IMR-90 (cell line): ENCODE results near the gene GTF3C1. TPM values are rescaled to one million over a fixed set of nuclear protein-coding genes. Genes with fewer than 3 reads are reported as not detected.

Source experiments
- ATAC-seq: fragments of 200-7000 bp; cut with Tn5 transposase; 2 replicates; pipeline ENCODE4 v1.9.1; 2020; ENCODE audit warnings: low read depth, mild to moderate bottlenecking, moderate library complexity
- BruUV-seq: library from RNA; stranded (reverse); fragments of 400-500 nt; replicated peaks from 2 replicates; lab custom pipeline; 2021; lab: Mats Ljungman, UMichigan
- CTCF ChIA-PET: fragments of 300-600 bp; formaldehyde crosslinking; extraction: SDS; loops from one replicate; lab custom pipeline; 2021; ENCODE audit warnings: antibody characterized with exemption; lab: Yijun Ruan, JAX
- POLR2A ChIA-PET: fragments of 300-600 bp; sonication (Branson Sonifier 250); formaldehyde crosslinking; loops from one replicate; lab custom pipeline; 2022; ENCODE audit warnings: antibody characterized with exemption; ENCODE audit not compliant: unreplicated experiment; lab: Charles Lee
- DNase-seq: peaks from one replicate; pipeline ENCODE4 v3.0.0; 2013
- H2AFZ ChIP-seq: replicated peaks from 2 replicates; pipeline ENCODE3; 2013; ENCODE audit warnings: low read length, mild to moderate bottlenecking; ENCODE audit not compliant: poor library complexity
- H2AK5ac ChIP-seq: 2 replicates; pipeline ENCODE4 v1.6.1; 2013; ENCODE audit warnings: low read depth, low read length, inconsistent platforms
- H2AK9ac ChIP-seq: replicated peaks from 2 replicates; pipeline ENCODE3; 2013; ENCODE audit warnings: mild to moderate bottlenecking, low read depth, low read length, moderate library complexity; ENCODE audit not compliant: poor library complexity
- H2BK120ac ChIP-seq: 2 replicates; pipeline ENCODE4 v1.6.1; 2013; ENCODE audit warnings: low read depth, low read length, inconsistent platforms
- H2BK15ac ChIP-seq: 3 replicates; pipeline ENCODE4 v1.6.1; 2013; ENCODE audit warnings: low read depth, low read length, inconsistent platforms
- H2BK20ac ChIP-seq: 2 replicates; pipeline ENCODE4 v1.6.1; 2013; ENCODE audit warnings: low read depth, mild to moderate bottlenecking, inconsistent platforms, low read length, moderate library complexity
- H2BK5ac ChIP-seq: 2 replicates; pipeline ENCODE4 v1.6.1; 2013; ENCODE audit warnings: mild to moderate bottlenecking, low read depth, low read length, inconsistent platforms; ENCODE audit not compliant: poor library complexity, severe bottlenecking
- H3K14ac ChIP-seq: replicated peaks from 2 replicates; pipeline ENCODE4 v1.6.1; 2013; ENCODE audit warnings: low read depth, low read length, inconsistent platforms
- H3K18ac ChIP-seq: 2 replicates; pipeline ENCODE4 v1.6.1; 2013; ENCODE audit warnings: low read depth, low read length, control low read depth
- H3K23ac ChIP-seq: 2 replicates; pipeline ENCODE4 v1.6.1; 2013; ENCODE audit warnings: low read depth, low read length, inconsistent platforms
- H3K27ac ChIP-seq: 2 replicates; pipeline ENCODE4 v1.5.1; 2013; ENCODE audit warnings: mild to moderate bottlenecking, control low read depth, low read length; ENCODE audit not compliant: insufficient read depth
- H3K27me3 ChIP-seq: 2 replicates; pipeline ENCODE4 v1.6.1; 2013; ENCODE audit warnings: low read length; ENCODE audit not compliant: control insufficient read depth, insufficient read depth
- H3K36me3 ChIP-seq: 2 replicates; pipeline ENCODE4 v1.6.1; 2013; ENCODE audit warnings: low read length, mixed read lengths; ENCODE audit not compliant: control insufficient read depth, insufficient read depth
- H3K4ac ChIP-seq: 2 replicates; pipeline ENCODE4 v1.6.1; 2013; ENCODE audit warnings: low read depth, low read length, inconsistent platforms
- H3K4me1 ChIP-seq: 2 replicates; pipeline ENCODE4 v1.6.1; 2013; ENCODE audit warnings: low read length, mixed read lengths; ENCODE audit not compliant: control insufficient read depth, insufficient read depth
- H3K4me2 ChIP-seq: 2 replicates; pipeline ENCODE4 v1.6.1; 2013; ENCODE audit warnings: low read depth, mild to moderate bottlenecking, control low read depth, low read length, moderate library complexity
- H3K4me3 ChIP-seq: 2 replicates; pipeline ENCODE4 v1.5.1; 2013; ENCODE audit warnings: low read depth, mild to moderate bottlenecking, control low read depth, low read length, moderate library complexity; ENCODE audit not compliant: insufficient read depth
- H3K56ac ChIP-seq: 2 replicates; pipeline ENCODE4 v1.6.1; 2013; ENCODE audit warnings: low read length, inconsistent platforms; ENCODE audit not compliant: insufficient read depth; ENCODE audit errors: extremely low read depth
- H3K79me1 ChIP-seq, 2 experiments: 2 replicates each; pipeline ENCODE4 v1.6.1; 2013; ENCODE audit warnings: low read length in 2 of 2, inconsistent platforms in 1 of 2, low read depth in 1 of 2
- H3K9ac ChIP-seq: 2 replicates; pipeline ENCODE4 v1.6.1; 2013; ENCODE audit warnings: low read depth, low read length, control low read depth
- H3K9me1 ChIP-seq: 2 replicates; pipeline ENCODE4 v1.6.1; 2013; ENCODE audit warnings: low read length, inconsistent platforms; ENCODE audit not compliant: insufficient read depth
- H3K9me3 ChIP-seq: 2 replicates; pipeline ENCODE4 v1.6.1; 2013; ENCODE audit warnings: low read length; ENCODE audit not compliant: control insufficient read depth, insufficient read depth
- H4K20me1 ChIP-seq: 2 replicates; pipeline ENCODE4 v1.6.1; 2013; ENCODE audit warnings: low read length, inconsistent platforms; ENCODE audit not compliant: insufficient read depth
- H4K5ac ChIP-seq: 2 replicates; pipeline ENCODE4 v1.6.1; 2013; ENCODE audit warnings: mild to moderate bottlenecking, low read depth, low read length, control low read depth
- H4K8ac ChIP-seq, 2 experiments: 2 replicates each; pipeline ENCODE4 v1.6.1; 2013; ENCODE audit warnings: low read depth in 2 of 2, low read length in 2 of 2, control low read depth in 1 of 2, inconsistent platforms in 1 of 2
- H4K91ac ChIP-seq: 2 replicates; pipeline ENCODE4 v1.6.1; 2013; ENCODE audit warnings: low read depth, low read length, inconsistent platforms; ENCODE audit not compliant: insufficient read depth
- BHLHE40 ChIP-seq: fragments of 150-350 bp; IDR thresholded peaks from 2 replicates; pipeline ENCODE4 v1.6.1; 2016; ENCODE audit warnings: mild to moderate bottlenecking, low read depth, low read length
- CEBPB ChIP-seq: IDR thresholded peaks from 2 replicates; pipeline ENCODE4 v1.6.1; 2012; ENCODE audit warnings: low read depth, low read length, improper control_type of control experiment
- CHD1 ChIP-seq: IDR thresholded peaks from 2 replicates; pipeline ENCODE4 v1.6.1; 2012; ENCODE audit warnings: low read depth, low read length, improper control_type of control experiment
- CTCF ChIP-seq: conservative IDR thresholded peaks from 2 replicates; pipeline ENCODE4 v1.5.1; 2012; ENCODE audit warnings: mild to moderate bottlenecking, low read depth, low read length, improper control_type of control experiment
- ELK1 ChIP-seq: fragments of 150-350 bp; IDR thresholded peaks from 2 replicates; pipeline ENCODE4 v1.6.1; 2016; ENCODE audit warnings: low read depth, mild to moderate bottlenecking, low read length, moderate library complexity, borderline replicate concordance
- FOS ChIP-seq: fragments of 150-350 bp; IDR thresholded peaks from 2 replicates; pipeline ENCODE4 v1.6.1; 2016; ENCODE audit warnings: low read depth, low read length
- MAFK ChIP-seq: IDR thresholded peaks from 2 replicates; pipeline ENCODE4 v1.6.1; 2012; ENCODE audit warnings: low read depth, low read length, improper control_type of control experiment
- MAZ ChIP-seq: IDR thresholded peaks from 2 replicates; pipeline ENCODE4 v1.6.1; 2012; ENCODE audit warnings: low read depth, mild to moderate bottlenecking, low read length, improper control_type of control experiment, moderate library complexity, borderline replicate concordance
- MXI1 ChIP-seq: IDR thresholded peaks from 2 replicates; pipeline ENCODE4 v1.6.1; 2012; ENCODE audit warnings: low read depth, mild to moderate bottlenecking, low read length, moderate library complexity, borderline replicate concordance
- NFE2L2 ChIP-seq: fragments of 150-350 bp; IDR thresholded peaks from 2 replicates; pipeline ENCODE4 v1.6.1; 2016; ENCODE audit warnings: low read depth, mild to moderate bottlenecking, low read length
- POLR2A ChIP-seq: IDR thresholded peaks from 2 replicates; pipeline ENCODE4 v1.6.1; 2012; ENCODE audit warnings: mild to moderate bottlenecking, low read depth, low read length
- RAD21 ChIP-seq: IDR thresholded peaks from 2 replicates; pipeline ENCODE4 v1.6.1; 2012; ENCODE audit warnings: low read length, improper control_type of control experiment
- RCOR1 ChIP-seq: IDR thresholded peaks from 2 replicates; pipeline ENCODE4 v1.6.1; 2012; ENCODE audit warnings: mild to moderate bottlenecking, low read length, improper control_type of control experiment; ENCODE audit not compliant: insufficient replicate concordance
- RFX5 ChIP-seq: IDR thresholded peaks from 2 replicates; pipeline ENCODE4 v1.8.0; 2012; ENCODE audit warnings: low read depth, mild to moderate bottlenecking, low read length, moderate library complexity
- SMC3 ChIP-seq: fragments of 150-350 bp; IDR thresholded peaks from 2 replicates; pipeline ENCODE4 v1.6.1; 2016; ENCODE audit warnings: low read depth, mild to moderate bottlenecking, antibody characterized with exemption, low read length, moderate library complexity
- USF2 ChIP-seq: fragments of 150-350 bp; IDR thresholded peaks from 2 replicates; pipeline ENCODE4 v1.6.1; 2017; ENCODE audit warnings: mild to moderate bottlenecking, antibody characterized with exemption, low read length, low read depth
- WGBS, 2 experiments: methylation state at CpG; one replicate each; pipeline versions ENCODE4 v1.1.5 to v1.1.7; 2013; ENCODE audit warnings: missing lambda C conversion rate in 2 of 2; ENCODE audit not compliant: insufficient read length in 1 of 2; ENCODE audit errors: extremely low coverage in 2 of 2; 5-methylcytosine and 5-hydroxymethylcytosine counted together
- dilution Hi-C: fragments of 300-500 bp; cut with HindIII; formaldehyde crosslinking; loops from one replicate; pipeline ENCODE4 v1.14.3; 2018; ENCODE audit warnings: low sequenced_read_pairs; ENCODE audit not compliant: unreplicated experiment
- in situ Hi-C: fragments of 300-500 bp; cut with MboI; formaldehyde crosslinking; loops from 3 replicates; pipeline ENCODE4 v1.14.3; 2019; ENCODE audit warnings: low sequenced_read_pairs, inconsistent platforms, mixed read lengths
- intact Hi-C: fragments of 100-400 bp; cut with micrococcal nuclease; formaldehyde crosslinking; loops from 2 replicates; pipeline ENCODE4 v1.10.0; 2022
- polyA plus RNA-seq, 3 experiments: library from polyadenylated mRNA; depleted of rRNA; stranded (reverse); fragments of >200 nt; gene quantifications; 2 replicates each; pipeline ENCODE4 v1.2.3, GENCODE V29; 2012; ENCODE audit warnings: low replicate concordance in 1 of 3
- total RNA-seq: library from RNA; depleted of rRNA; stranded (reverse); fragments of >200 nt; gene quantifications from 2 replicates; pipeline ENCODE4 v1.2.3, GENCODE V29; 2012

Gene GTF3C1
- total and polyA plus RNA-seq, 2 of the 4 experiments (the other 2 are of a cell fraction), result 50.8 to 68.1 TPM

- no peaks in the 10 kb centered on the region for H3K27me3 ChIP-seq
- H3K9me1 ChIP-seq, result peaks cover 23% of the 10 kb centered on the region
- peak overlapping the region; percentile 65 for H2AK5ac ChIP-seq
- H4K5ac ChIP-seq, result no peak overlapping the region
- no peak overlapping the region for H3K18ac ChIP-seq
- BruUV-seq, result no TSS peak
- intact Hi-C loops, result no loop called here
- H3K4me3 ChIP-seq, result no peak overlapping the region
- WGBS, 2 experiments, result 95% methylated on average over 11 of the region's 19 CpGs; no CpG with 5 or more reads in 1 of the 2 experiments
- H2BK15ac ChIP-seq, result no peak overlapping the region
- H2BK20ac ChIP-seq, result peak overlapping the region; percentile 46; the same call in 1 of the 2 replicates
- DNase-seq, result no peak
- H3K9ac ChIP-seq, result no peak overlapping the region
- no peak for ATAC-seq
- peak overlapping the region; percentile 90 for H3K4ac ChIP-seq
- H4K8ac ChIP-seq, result no peak overlapping the region; a peak in 1 of 4 replicates
- CTCF ChIA-PET, result no interaction called here
- H3K4me1 ChIP-seq, result peaks cover 19% of the 10 kb centered on the region
- H4K20me1 ChIP-seq, result no peaks in the 10 kb centered on the region
- no peak overlapping the region for H3K27ac ChIP-seq
- H4K91ac ChIP-seq, result peak overlapping the region; percentile 56; the same call in 1 of the 2 replicates
- dilution Hi-C loops, result no loop called here
- peaks cover 0 to 50% of the 10 kb centered on the region in 2 experiments; a peak in 3 of 4 replicates for H3K79me1 ChIP-seq
- no peak overlapping the region for H3K4me2 ChIP-seq
- TF ChIP-seq USF2 (no peak), NFE2L2 (no peak), FOS (no peak), RCOR1 (no peak), RAD21 (no peak), MXI1 (no peak), MAZ (no peak), CEBPB (no peak), RFX5 (no peak), SMC3 (no peak), CTCF (no peak), MAFK (no peak), BHLHE40 (no peak), CHD1 (no peak), POLR2A (no peak), ELK1 (no peak)
- peaks cover 87% of the 10 kb centered on the region for H3K36me3 ChIP-seq
- peak overlapping the region; percentile 35 for H2BK120ac ChIP-seq
- H3K56ac ChIP-seq, result no peak overlapping the region
- no peak overlapping the region for H3K14ac ChIP-seq
- H2AK9ac ChIP-seq, result no peak overlapping the region
- in situ Hi-C loops, result loop anchor here (25.0 kb wide), 1 partner anchor 1634 kb away; no protein-coding TSS in a partner anchor
- peaks cover 5% of the 10 kb centered on the region for H3K9me3 ChIP-seq
- POLR2A ChIA-PET, result no interaction called here
- H3K23ac ChIP-seq, result no peak overlapping the region
- no peak overlapping the region for H2BK5ac ChIP-seq
- no peak overlapping the region for H2AFZ ChIP-seq
Observed at GRCh38 chr16:27471661-27472060, 78.1 kb downstream of the GTF3C1 start.
